Heart left ventricle (tissue), 13 donors: ENCODE measurements around the gene AURKAIP1.

Experiments used
- POLR2A ChIP-seq, 2 donors: fragments of 450-650 bp; IDR thresholded peaks; one replicate each; pipeline ENCODE4 v1.6.1; 2017; ENCODE audit warnings: antibody characterized with exemption in 2 of 2, mild to moderate bottlenecking in 2 of 2, moderate library complexity in 2 of 2
- TF ChIP-seq, protein P1 (sequence below), 12 donors: fragments of 200-600 bp; sonication (generic) in 4 of 12; IDR thresholded peaks; one replicate each; pipeline versions ENCODE4 v1.5.0 to v1.8.0; 2018 to 2022; ENCODE audit warnings: antibody characterized with exemption in 12 of 12, mild to moderate bottlenecking in 5 of 12
- donor health status: ischemic (EF 13 %, LVEDD 7.1; RV severe dilation, severe dysfunction).
- donor health status: DM: no; HTN: yes; CAD: no.
- donor health status: DM: no; HTN: no; CAD: no.
- donor health status: ischemic (EF 25% LVEDD 6.9; RV normal size, moderate dysfunction).
- donor health status: ischemic (EF 25% LVEDD 5.7; RV mildly dilated, moderate dysfunction).
- donor health status: ischemic (EF 35%, LVEDD 5.7; RV mildly dilated, moderate dysfunction).
- donor health status: nonischemic (EF 11% LVEDD 7.7; RV severe dilation, severe dysfunction).
- donor health status: DM: yes; HTN: yes; CAD: no.
- donor health status: PGD.
- donor health status: ischemic (EF 29% LVEDD 5.4; RV normal size, mild dysfunction).
- donor health status: nonischemic (EF 23%, LVEDD 6.1; RV moderate dilation, normal function).

DNA sequence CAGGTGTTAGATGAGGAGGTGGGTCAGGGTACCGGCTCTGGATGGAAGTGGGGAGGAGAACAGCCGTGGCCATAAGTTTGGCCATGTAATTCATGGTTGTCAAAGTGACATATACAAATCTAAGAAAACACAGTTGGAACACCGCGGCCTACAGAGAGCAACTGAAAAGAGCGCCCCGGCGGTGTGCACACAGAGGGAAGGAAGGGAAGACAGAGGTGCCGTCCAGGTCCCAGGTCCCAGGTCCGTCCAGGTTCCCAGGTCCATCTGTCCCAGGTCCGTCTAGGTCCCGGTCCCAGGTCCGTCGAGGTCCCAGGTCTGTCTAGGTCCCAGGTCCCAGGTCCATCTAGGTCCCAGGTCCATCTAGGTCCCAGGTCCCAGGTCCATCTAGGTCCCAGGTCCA lies 36.6 kb upstream of the AURKAIP1 start:
- TF ChIP-seq, protein P1, sequence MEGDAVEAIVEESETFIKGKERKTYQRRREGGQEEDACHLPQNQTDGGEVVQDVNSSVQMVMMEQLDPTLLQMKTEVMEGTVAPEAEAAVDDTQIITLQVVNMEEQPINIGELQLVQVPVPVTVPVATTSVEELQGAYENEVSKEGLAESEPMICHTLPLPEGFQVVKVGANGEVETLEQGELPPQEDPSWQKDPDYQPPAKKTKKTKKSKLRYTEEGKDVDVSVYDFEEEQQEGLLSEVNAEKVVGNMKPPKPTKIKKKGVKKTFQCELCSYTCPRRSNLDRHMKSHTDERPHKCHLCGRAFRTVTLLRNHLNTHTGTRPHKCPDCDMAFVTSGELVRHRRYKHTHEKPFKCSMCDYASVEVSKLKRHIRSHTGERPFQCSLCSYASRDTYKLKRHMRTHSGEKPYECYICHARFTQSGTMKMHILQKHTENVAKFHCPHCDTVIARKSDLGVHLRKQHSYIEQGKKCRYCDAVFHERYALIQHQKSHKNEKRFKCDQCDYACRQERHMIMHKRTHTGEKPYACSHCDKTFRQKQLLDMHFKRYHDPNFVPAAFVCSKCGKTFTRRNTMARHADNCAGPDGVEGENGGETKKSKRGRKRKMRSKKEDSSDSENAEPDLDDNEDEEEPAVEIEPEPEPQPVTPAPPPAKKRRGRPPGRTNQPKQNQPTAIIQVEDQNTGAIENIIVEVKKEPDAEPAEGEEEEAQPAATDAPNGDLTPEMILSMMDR (IDR thresholded peaks at IDR 0.05): no peak
- TF ChIP-seq POLR2A (IDR thresholded peaks at IDR 0.05): no peak
